Epithelial cell of esophagus (primary cell): ENCODE measurements around the gene AP2A2.

Experiments
- DNase-seq: peaks from one replicate; pipeline ENCODE4 v3.0.0; 2010; ENCODE audit warnings: low read depth
- H3K4me3 ChIP-seq: 2 replicates; pipeline ENCODE4 v1.5.1; 2011; ENCODE audit warnings: mild to moderate bottlenecking, low read length, control low read depth
- CTCF ChIP-seq: IDR thresholded peaks from 2 replicates; pipeline ENCODE4 v1.5.1; 2011; ENCODE audit warnings: low read depth, mild to moderate bottlenecking, low read length, control low read depth, inconsistent platforms; ENCODE audit not compliant: insufficient read depth; ENCODE audit errors: missing control alignments

Gene AP2A2

GRCh38 chr11:898540-899190 lies 27.0 kb upstream of the AP2A2 start:
- DNase-seq = no peak
- no peak for TF ChIP-seq CTCF
- no peak overlapping the region for H3K4me3 ChIP-seq

- DNase-seq = no peak
- H3K4me3 ChIP-seq = no peak overlapping the region
- no peak for TF ChIP-seq CTCF
These were observed 25.9 kb upstream of the AP2A2 start for GRCh38 chr11:899724-900123.

GRCh38 chr11:900545-900944 lies 25.1 kb upstream of the AP2A2 start:
- no peak for TF ChIP-seq CTCF
- no peak for DNase-seq
- no peak overlapping the region for H3K4me3 ChIP-seq

- no peak overlapping the region for H3K4me3 ChIP-seq
- no peak for TF ChIP-seq CTCF
- DNase-seq = no peak
These were observed 24.1 kb upstream of the AP2A2 start for GRCh38 chr11:901452-902061.

- H3K4me3 ChIP-seq = no peak overlapping the region
- no peak for DNase-seq
- no peak for TF ChIP-seq CTCF
These were observed 21.3 kb upstream of the AP2A2 start for GRCh38 chr11:904380-904779.

- DNase-seq = no peak
- no peak for TF ChIP-seq CTCF
- no peak overlapping the region for H3K4me3 ChIP-seq
These were observed 19.7 kb upstream of the AP2A2 start for GRCh38 chr11:905952-906351.

- no peak for DNase-seq
- no peak overlapping the region for H3K4me3 ChIP-seq
- TF ChIP-seq CTCF = no peak
These were observed 18.0 kb upstream of the AP2A2 start for GRCh38 chr11:907668-908067.
